ENCODE data around the gene ZNF513.

GRCh38 chr2:27350106-27350693 is 30.3 kb downstream of the ZNF513 start:
- TF ChIP-seq CTCF (IDR thresholded peaks at IDR 0.05) (no peak), POLR2A (IDR thresholded peaks at IDR 0.05) (no peak)

Measured in esophagus squamous epithelium (tissue), 4 donors.